ENCODE measurements around the gene AGXT2. TPM values are rescaled to one million over a fixed set of nuclear protein-coding genes. Genes with fewer than 3 reads are reported as not detected.

Gene AGXT2
- total and polyA plus RNA-seq, 9 of the 15 experiments (the other 6 are each of a cell fraction or from before 2014, with no cell fraction given), result not detected

GRCh38 chr5:35016174-35017051, 31.3 kb downstream of the AGXT2 start:
- no peaks in the 10 kb centered on the region for H4K20me1 ChIP-seq (replicated peaks; ENCODE audit: control insufficient read depth, insufficient read depth, low read length)
- H2AFZ ChIP-seq (ENCODE audit: low read depth, low read length), result no peak overlapping the region
- H3K9ac ChIP-seq (ENCODE audit: insufficient read depth in 1 of 2, low read depth in 2 of 2, low read length in 2 of 2), result no peak overlapping the region
- in situ Hi-C loops (cut with MboI) (no loop called here), intact Hi-C loops (cut with micrococcal nuclease) (no loop called here)
- BruUV-seq (replicated peaks), result no TSS peak
- H3K27me3 ChIP-seq (ENCODE audit: control insufficient read depth in 2 of 2, insufficient read depth in 2 of 2, low read length in 2 of 2), result peaks cover 0 to 4% of the 10 kb centered on the region in 2 experiments; a peak in 2 of 5 replicates
- no peaks in the 10 kb centered on the region for H3K9me3 ChIP-seq (replicated peaks; ENCODE audit: control insufficient read depth, insufficient read depth, low read depth, low read length)
- H3K27ac ChIP-seq (ENCODE audit: extremely low read depth, low read depth, low read length), result no peak overlapping the region
- ATAC-seq, result no peak
- TF ChIP-seq ZNF668 (CRISPR knock-in tag; IDR thresholded peaks at IDR 0.05) (no peak), MCM2 (IDR thresholded peaks at IDR 0.05; ENCODE audit: low read depth) (no peak), SMAD3 (CRISPR knock-in tag; conservative IDR thresholded peaks at IDR 0.05) (no peak), ZNF76 (CRISPR knock-in tag; IDR thresholded peaks at IDR 0.05; ENCODE audit: borderline replicate concordance) (no peak), XRCC5 (IDR thresholded peaks at IDR 0.05; ENCODE audit: low read depth, low read length) (no peak)
- ChIA-PET CTCF (ENCODE audit: low intra/inter-chr PET ratio) (no interaction called here), POLR2A (interaction anchor here (0.7 to 1.1 kb wide), 2 partner anchors 13 to 39 kb away, joined by 4 read pairs; no protein-coding TSS in a partner anchor)
- 2% methylated on average over 4 of the region's 4 CpGs for WGBS (ENCODE audit: insufficient coverage, low coverage, missing lambda C conversion rate)
- no peaks in the 10 kb centered on the region for H3K4me1 ChIP-seq (replicated peaks in 1 of 2; ENCODE audit: control insufficient read depth in 2 of 2, insufficient read depth in 2 of 2, low read length in 2 of 2)
- no peak overlapping the region for H3K4me3 ChIP-seq
- no peak for DNase-seq (ENCODE audit: extremely low read depth in 1 of 4, low spot score in 3 of 4)
- no peak overlapping the region for H3K4me2 ChIP-seq (ENCODE audit: insufficient read depth, low read length)
- H3K36me3 ChIP-seq (ENCODE audit: control insufficient read depth, insufficient read depth, low read length), result no peaks in the 10 kb centered on the region
- FAIRE-seq, result no peak
- H3K79me2 ChIP-seq (ENCODE audit: control insufficient read depth, insufficient read depth, low read length), result no peaks in the 10 kb centered on the region
- H3K9me1 ChIP-seq (ENCODE audit: control insufficient read depth, insufficient read depth, low read length), result no peaks in the 10 kb centered on the region

DNA sequence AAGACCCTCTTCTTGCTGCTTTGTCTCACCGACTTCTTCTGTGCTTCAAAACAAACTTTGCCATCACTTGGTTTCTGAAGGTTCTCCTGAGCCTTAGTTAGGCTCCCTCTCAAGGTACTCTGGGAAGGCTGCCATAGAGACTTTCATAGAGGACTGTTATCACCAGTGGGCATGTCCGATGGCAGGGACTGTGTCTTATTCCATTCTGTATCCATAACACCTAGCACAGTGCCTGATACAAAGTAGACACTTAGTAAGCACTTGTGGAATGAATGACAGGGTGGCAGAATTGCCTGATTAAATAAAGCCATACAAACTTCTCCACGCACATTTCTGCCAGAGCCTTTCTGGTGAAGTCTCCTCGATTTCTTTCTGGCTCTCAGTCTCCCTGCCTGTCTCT, 32.7 kb downstream of the AGXT2 start:
- WGBS (ENCODE audit: insufficient coverage, low coverage, missing lambda C conversion rate), result 0% methylated on average over 4 of the region's 4 CpGs
- in situ Hi-C loops (cut with MboI) (no loop called here), intact Hi-C loops (cut with micrococcal nuclease) (no loop called here)
- no peak overlapping the region for H2AFZ ChIP-seq (ENCODE audit: low read depth, low read length)
- H3K9me1 ChIP-seq (ENCODE audit: control insufficient read depth, insufficient read depth, low read length), result no peaks in the 10 kb centered on the region
- H3K4me3 ChIP-seq, result no peak overlapping the region
- H3K79me2 ChIP-seq (ENCODE audit: control insufficient read depth, insufficient read depth, low read length), result no peaks in the 10 kb centered on the region
- no peaks in the 10 kb centered on the region for H4K20me1 ChIP-seq (replicated peaks; ENCODE audit: control insufficient read depth, insufficient read depth, low read length)
- no peak overlapping the region for H3K27ac ChIP-seq (ENCODE audit: extremely low read depth, low read depth, low read length)
- POLR2A ChIA-PET, result interaction anchor here (0.6 kb wide), 1 partner anchor 49 kb away, joined by 4 read pairs; no protein-coding TSS in a partner anchor
- CTCF ChIA-PET (ENCODE audit: low intra/inter-chr PET ratio), result no interaction called here
- H3K4me1 ChIP-seq (replicated peaks in 1 of 2; ENCODE audit: control insufficient read depth in 2 of 2, insufficient read depth in 2 of 2, low read length in 2 of 2), result no peaks in the 10 kb centered on the region
- no peaks in the 10 kb centered on the region for H3K9me3 ChIP-seq (replicated peaks; ENCODE audit: control insufficient read depth, insufficient read depth, low read depth, low read length)
- DNase-seq (ENCODE audit: extremely low read depth in 1 of 4, low spot score in 3 of 4) (no peak), ATAC-seq (no peak), FAIRE-seq (no peak)
- no peak overlapping the region for H3K9ac ChIP-seq (ENCODE audit: insufficient read depth in 1 of 2, low read depth in 2 of 2, low read length in 2 of 2)
- H3K4me2 ChIP-seq (ENCODE audit: insufficient read depth, low read length), result no peak overlapping the region
- H3K27me3 ChIP-seq (ENCODE audit: control insufficient read depth in 2 of 2, insufficient read depth in 2 of 2, low read length in 2 of 2), result peaks cover 0 to 4% of the 10 kb centered on the region in 2 experiments; a peak in 2 of 5 replicates
- no peaks in the 10 kb centered on the region for H3K36me3 ChIP-seq (ENCODE audit: control insufficient read depth, insufficient read depth, low read length)
- no TSS peak for BruUV-seq (replicated peaks)
- TF ChIP-seq SAP30 (IDR thresholded peaks at IDR 0.05; ENCODE audit: borderline replicate concordance, insufficient read depth, low read depth, low read length, poor library complexity, severe bottlenecking) (no peak), U2AF2 (optimal IDR thresholded peaks at IDR 0.05; ENCODE audit: low read depth, low read length) (no peak), FOXP4 (CRISPR knock-in tag; IDR thresholded peaks at IDR 0.05; ENCODE audit: borderline replicate concordance) (no peak), FIP1L1 (IDR thresholded peaks at IDR 0.05; ENCODE audit: low read depth, low read length, poor library complexity, severe bottlenecking) (no peak)
- TF ChIP-seq, protein P1, sequence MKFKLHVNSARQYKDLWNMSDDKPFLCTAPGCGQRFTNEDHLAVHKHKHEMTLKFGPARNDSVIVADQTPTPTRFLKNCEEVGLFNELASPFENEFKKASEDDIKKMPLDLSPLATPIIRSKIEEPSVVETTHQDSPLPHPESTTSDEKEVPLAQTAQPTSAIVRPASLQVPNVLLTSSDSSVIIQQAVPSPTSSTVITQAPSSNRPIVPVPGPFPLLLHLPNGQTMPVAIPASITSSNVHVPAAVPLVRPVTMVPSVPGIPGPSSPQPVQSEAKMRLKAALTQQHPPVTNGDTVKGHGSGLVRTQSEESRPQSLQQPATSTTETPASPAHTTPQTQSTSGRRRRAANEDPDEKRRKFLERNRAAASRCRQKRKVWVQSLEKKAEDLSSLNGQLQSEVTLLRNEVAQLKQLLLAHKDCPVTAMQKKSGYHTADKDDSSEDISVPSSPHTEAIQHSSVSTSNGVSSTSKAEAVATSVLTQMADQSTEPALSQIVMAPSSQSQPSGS (CRISPR knock-in tag; IDR thresholded peaks at IDR 0.05), result no peak

Data from K562 (cell line).